ENCODE measurements around the gene PGLYRP2.

Gene PGLYRP2

DNA sequence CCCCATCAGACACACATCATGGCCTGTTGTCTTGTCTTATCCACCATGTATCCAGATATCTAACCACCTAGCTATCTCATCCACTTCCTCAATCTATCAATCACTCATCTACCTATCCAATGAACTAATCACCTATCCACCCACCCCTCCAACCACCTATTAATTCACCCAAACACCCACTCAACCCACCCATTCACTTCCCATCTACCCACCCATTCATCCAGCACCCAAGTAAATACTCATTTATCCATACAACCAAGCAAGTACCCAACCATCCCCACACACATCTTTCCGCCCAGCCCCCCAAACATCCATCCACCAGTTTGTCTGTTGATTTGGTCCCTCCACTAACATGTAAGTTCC, 28.8 kb downstream of the PGLYRP2 start:
- H3K9me3 ChIP-seq (ENCODE audit: control insufficient read depth, insufficient read depth, low read depth, low read length), result no peaks in the 10 kb centered on the region
- TF ChIP-seq SP3 (tag by site-specific recombination; IDR thresholded peaks at IDR 0.05), result 0 out of 2 replicates have a peak, but pooled peaks have one; percentile 2
- peak; percentile 19; the same call in 1 of the 2 replicates for TF ChIP-seq SP2 (tag by site-specific recombination; IDR thresholded peaks at IDR 0.05)
- TF ChIP-seq ZNF391 (tag by site-specific recombination; IDR thresholded peaks at IDR 0.05; ENCODE audit: borderline replicate concordance, low read depth), result no peak
- TF ChIP-seq ZNF654 (tag by site-specific recombination; IDR thresholded peaks at IDR 0.05; ENCODE audit: low read depth), result no peak
- TF ChIP-seq, protein P1, sequence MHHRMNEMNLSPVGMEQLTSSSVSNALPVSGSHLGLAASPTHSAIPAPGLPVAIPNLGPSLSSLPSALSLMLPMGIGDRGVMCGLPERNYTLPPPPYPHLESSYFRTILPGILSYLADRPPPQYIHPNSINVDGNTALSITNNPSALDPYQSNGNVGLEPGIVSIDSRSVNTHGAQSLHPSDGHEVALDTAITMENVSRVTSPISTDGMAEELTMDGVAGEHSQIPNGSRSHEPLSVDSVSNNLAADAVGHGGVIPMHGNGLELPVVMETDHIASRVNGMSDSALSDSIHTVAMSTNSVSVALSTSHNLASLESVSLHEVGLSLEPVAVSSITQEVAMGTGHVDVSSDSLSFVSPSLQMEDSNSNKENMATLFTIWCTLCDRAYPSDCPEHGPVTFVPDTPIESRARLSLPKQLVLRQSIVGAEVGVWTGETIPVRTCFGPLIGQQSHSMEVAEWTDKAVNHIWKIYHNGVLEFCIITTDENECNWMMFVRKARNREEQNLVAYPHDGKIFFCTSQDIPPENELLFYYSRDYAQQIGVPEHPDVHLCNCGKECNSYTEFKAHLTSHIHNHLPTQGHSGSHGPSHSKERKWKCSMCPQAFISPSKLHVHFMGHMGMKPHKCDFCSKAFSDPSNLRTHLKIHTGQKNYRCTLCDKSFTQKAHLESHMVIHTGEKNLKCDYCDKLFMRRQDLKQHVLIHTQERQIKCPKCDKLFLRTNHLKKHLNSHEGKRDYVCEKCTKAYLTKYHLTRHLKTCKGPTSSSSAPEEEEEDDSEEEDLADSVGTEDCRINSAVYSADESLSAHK (tag by site-specific recombination; IDR thresholded peaks at IDR 0.05), result no peak
- 0 out of 2 replicates have a peak, but pooled peaks have one; percentile 2 for TF ChIP-seq ZNF292 (tag by site-specific recombination; IDR thresholded peaks at IDR 0.05; ENCODE audit: borderline replicate concordance, low read depth)
- no peak for TF ChIP-seq ZNF658 (tag by site-specific recombination; IDR thresholded peaks at IDR 0.05)
- TF ChIP-seq, protein P2, sequence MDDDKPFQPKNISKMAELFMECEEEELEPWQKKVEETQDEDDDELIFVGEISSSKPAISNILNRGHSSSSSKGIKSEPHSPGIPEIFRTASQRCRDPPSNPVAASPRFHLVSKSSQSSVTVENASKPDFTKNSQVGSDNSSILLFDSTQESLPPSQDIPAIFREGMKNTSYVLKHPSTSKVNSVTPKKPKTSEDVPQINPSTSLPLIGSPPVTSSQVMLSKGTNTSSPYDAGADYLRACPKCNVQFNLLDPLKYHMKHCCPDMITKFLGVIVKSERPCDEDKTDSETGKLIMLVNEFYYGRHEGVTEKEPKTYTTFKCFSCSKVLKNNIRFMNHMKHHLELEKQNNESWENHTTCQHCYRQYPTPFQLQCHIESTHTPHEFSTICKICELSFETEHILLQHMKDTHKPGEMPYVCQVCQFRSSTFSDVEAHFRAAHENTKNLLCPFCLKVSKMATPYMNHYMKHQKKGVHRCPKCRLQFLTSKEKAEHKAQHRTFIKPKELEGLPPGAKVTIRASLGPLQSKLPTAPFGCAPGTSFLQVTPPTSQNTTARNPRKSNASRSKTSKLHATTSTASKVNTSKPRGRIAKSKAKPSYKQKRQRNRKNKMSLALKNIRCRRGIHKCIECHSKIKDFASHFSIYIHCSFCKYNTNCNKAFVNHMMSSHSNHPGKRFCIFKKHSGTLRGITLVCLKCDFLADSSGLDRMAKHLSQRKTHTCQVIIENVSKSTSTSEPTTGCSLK (tag by site-specific recombination; IDR thresholded peaks at IDR 0.05), result no peak
- TF ChIP-seq WT1 (tag by site-specific recombination; IDR thresholded peaks at IDR 0.05), result no peak
- TF ChIP-seq, protein P3, sequence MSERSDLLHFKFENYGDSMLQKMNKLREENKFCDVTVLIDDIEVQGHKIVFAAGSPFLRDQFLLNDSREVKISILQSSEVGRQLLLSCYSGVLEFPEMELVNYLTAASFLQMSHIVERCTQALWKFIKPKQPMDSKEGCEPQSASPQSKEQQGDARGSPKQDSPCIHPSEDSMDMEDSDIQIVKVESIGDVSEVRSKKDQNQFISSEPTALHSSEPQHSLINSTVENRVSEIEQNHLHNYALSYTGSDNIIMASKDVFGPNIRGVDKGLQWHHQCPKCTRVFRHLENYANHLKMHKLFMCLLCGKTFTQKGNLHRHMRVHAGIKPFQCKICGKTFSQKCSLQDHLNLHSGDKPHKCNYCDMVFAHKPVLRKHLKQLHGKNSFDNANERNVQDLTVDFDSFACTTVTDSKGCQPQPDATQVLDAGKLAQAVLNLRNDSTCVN (tag by site-specific recombination; optimal IDR thresholded peaks at IDR 0.05), result peak; percentile 2
- no peak for TF ChIP-seq ZIC2 (tag by site-specific recombination; IDR thresholded peaks at IDR 0.05)
- no peak for TF ChIP-seq ZNF768 (tag by site-specific recombination; IDR thresholded peaks at IDR 0.05)
- no peak for TF ChIP-seq KLF10 (tag by site-specific recombination; IDR thresholded peaks at IDR 0.05)
- no peak for TF ChIP-seq ZNF707 (tag by site-specific recombination; IDR thresholded peaks at IDR 0.05)
- TF ChIP-seq, protein P4, sequence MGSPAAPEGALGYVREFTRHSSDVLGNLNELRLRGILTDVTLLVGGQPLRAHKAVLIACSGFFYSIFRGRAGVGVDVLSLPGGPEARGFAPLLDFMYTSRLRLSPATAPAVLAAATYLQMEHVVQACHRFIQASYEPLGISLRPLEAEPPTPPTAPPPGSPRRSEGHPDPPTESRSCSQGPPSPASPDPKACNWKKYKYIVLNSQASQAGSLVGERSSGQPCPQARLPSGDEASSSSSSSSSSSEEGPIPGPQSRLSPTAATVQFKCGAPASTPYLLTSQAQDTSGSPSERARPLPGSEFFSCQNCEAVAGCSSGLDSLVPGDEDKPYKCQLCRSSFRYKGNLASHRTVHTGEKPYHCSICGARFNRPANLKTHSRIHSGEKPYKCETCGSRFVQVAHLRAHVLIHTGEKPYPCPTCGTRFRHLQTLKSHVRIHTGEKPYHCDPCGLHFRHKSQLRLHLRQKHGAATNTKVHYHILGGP (tag by site-specific recombination; IDR thresholded peaks at IDR 0.05), result no peak
- TF ChIP-seq ZNF626 (tag by site-specific recombination; IDR thresholded peaks at IDR 0.05), result no peak
- 0 out of 2 replicates have a peak, but pooled peaks have one; percentile 4 for TF ChIP-seq GLI4 (tag by site-specific recombination; IDR thresholded peaks at IDR 0.05)
- TF ChIP-seq ZBTB8A (tag by site-specific recombination; IDR thresholded peaks at IDR 0.05), result no peak
- TF ChIP-seq ZFHX2 (tag by site-specific recombination; conservative IDR thresholded peaks at IDR 0.05), result peak; percentile 69
- TF ChIP-seq ZNF701 (tag by site-specific recombination; IDR thresholded peaks at IDR 0.05), result no peak
- no peak for TF ChIP-seq ZNF555 (tag by site-specific recombination; conservative IDR thresholded peaks at IDR 0.05)
- TF ChIP-seq ZNF426 (tag by site-specific recombination; IDR thresholded peaks at IDR 0.05), result no peak
- TF ChIP-seq EGR2 (tag by site-specific recombination; IDR thresholded peaks at IDR 0.05; ENCODE audit: low read depth), result peak; percentile 90
- TF ChIP-seq ZXDB (tag by site-specific recombination; IDR thresholded peaks at IDR 0.05), result 0 out of 2 replicates have a peak, but pooled peaks have one; percentile 6
- POLR2A ChIA-PET, result no interaction called here
- peaks cover 0 to 8% of the 10 kb centered on the region in 2 experiments; a peak in 1 of 3 replicates for H3K36me3 ChIP-seq (ENCODE audit: control insufficient read depth in 2 of 2, insufficient read depth in 1 of 2, low read length in 2 of 2)
- CTCF ChIA-PET, result no interaction called here
- H3K4me1 ChIP-seq (ENCODE audit: control insufficient read depth, insufficient read depth, low read length), result peaks cover 2% of the 10 kb centered on the region; the same call in 1 of the 2 replicates
- no peak overlapping the region for H3K27ac ChIP-seq (ENCODE audit: extremely low read depth, low read depth, low read length)
- H3K4me3 ChIP-seq (ENCODE audit: low read depth, low read length), result no peak overlapping the region
